GM19467 (cell line): Measurements from ENCODE around the gene ATP1A4.
"Not testable (repeated sequence)": the region's sequence is repeated elsewhere in the genome, so short reads cannot be mapped to it uniquely, and the experiment has no call there.

ENCODE experiments used
- ATAC-seq: cut with Tn5 transposase; IDR thresholded peaks from one replicate; pipeline ENCODE4 v1.9.1; 2021; ENCODE audit warnings: mild to moderate bottlenecking, moderate library complexity; ENCODE audit not compliant: unreplicated experiment

Gene ATP1A4

GRCh38 chr1:160151303-160151702, at the start of gene ATP1A4:
TSS of gene ATP1A4 (plus strand) at chr1:160151603. CDS start at chr1:160152041, 438 bp downstream.
- no peak for ATAC-seq

GRCh38 chr1:160101717-160102522, 49.5 kb upstream of the ATP1A4 start:
- no peak for ATAC-seq

- ATAC-seq, result no peak
Measured at GRCh38 chr1:160103658-160104408, 47.6 kb upstream of the ATP1A4 start.

- ATAC-seq, result no peak
Measured at GRCh38 chr1:160104486-160104885, 46.9 kb upstream of the ATP1A4 start.

GRCh38 chr1:160105155-160105554, 46.2 kb upstream of the ATP1A4 start:
- no peak for ATAC-seq

GRCh38 chr1:160107512-160107911, 43.9 kb upstream of the ATP1A4 start:
- no peak for ATAC-seq

- ATAC-seq, result no peak
Measured at GRCh38 chr1:160108888-160109662, 42.3 kb upstream of the ATP1A4 start.

- no peak for ATAC-seq
Measured at GRCh38 chr1:160109686-160110085, 41.7 kb upstream of the ATP1A4 start.

- not testable (repeated sequence) for ATAC-seq
Measured at GRCh38 chr1:160111462-160111861, 39.9 kb upstream of the ATP1A4 start.

- no peak for ATAC-seq
Measured at GRCh38 chr1:160112357-160112756, 39.0 kb upstream of the ATP1A4 start.

- no peak for ATAC-seq
Measured at GRCh38 chr1:160113407-160113806, 38.0 kb upstream of the ATP1A4 start.

GRCh38 chr1:160114085-160114484, 37.3 kb upstream of the ATP1A4 start:
- ATAC-seq, result no peak

- ATAC-seq, result no peak
Measured at GRCh38 chr1:160115545-160116282, 35.7 kb upstream of the ATP1A4 start, which contains the start of gene ATP1A2. TSS of gene ATP1A2 (plus strand) at chr1:160115759. CDS start at chr1:160115862, 103 bp downstream.

- no peak for ATAC-seq
Measured at GRCh38 chr1:160116283-160117147, 34.9 kb upstream of the ATP1A4 start.

- no peak for ATAC-seq
Measured at GRCh38 chr1:160117300-160117699, 34.1 kb upstream of the ATP1A4 start.

- ATAC-seq, result no peak
Measured at GRCh38 chr1:160117709-160118183, 33.7 kb upstream of the ATP1A4 start.

GRCh38 chr1:160118928-160119327, 32.5 kb upstream of the ATP1A4 start:
- no peak for ATAC-seq

- ATAC-seq, result no peak
Measured at GRCh38 chr1:160120797-160121196, 30.6 kb upstream of the ATP1A4 start.

GRCh38 chr1:160121388-160121787, 30.0 kb upstream of the ATP1A4 start:
- ATAC-seq, result no peak
